GM19438 (cell line): Measurements from ENCODE around the gene PBXIP1.
"Not testable (repeated sequence)": the region's sequence is repeated elsewhere in the genome, so short reads cannot be mapped to it uniquely, and the experiment has no call there.

ENCODE experiments used
- ATAC-seq: cut with Tn5 transposase; IDR thresholded peaks from one replicate; pipeline ENCODE4 v1.9.1; 2021; ENCODE audit warnings: low read depth; ENCODE audit not compliant: unreplicated experiment

Gene PBXIP1

GRCh38 chr1:154940213-154940560, 15.7 kb downstream of the PBXIP1 start:
- ATAC-seq = no peak

- ATAC-seq = no peak
Measured at GRCh38 chr1:154938604-154939399, 17.1 kb downstream of the PBXIP1 start.

GRCh38 chr1:154937988-154938386, 17.9 kb downstream of the PBXIP1 start:
- no peak for ATAC-seq

GRCh38 chr1:154937085-154937987, 18.6 kb downstream of the PBXIP1 start:
- peak; percentile 54 for ATAC-seq

- peak; percentile 71 for ATAC-seq
Measured at GRCh38 chr1:154936555-154937084, 19.3 kb downstream of the PBXIP1 start, which contains the start of gene PMVK. PMVK (minus strand) TSS chr1:154936719; CDS start chr1:154936685, 34 bp downstream.

- no peak for ATAC-seq
Measured at GRCh38 chr1:154935749-154936554, 19.9 kb downstream of the PBXIP1 start.

- ATAC-seq = no peak
Measured at GRCh38 chr1:154934358-154934948, 21.4 kb downstream of the PBXIP1 start.

GRCh38 chr1:154931940-154932487, 23.9 kb downstream of the PBXIP1 start:
- no peak for ATAC-seq

GRCh38 chr1:154926201-154926600, 29.7 kb downstream of the PBXIP1 start:
- ATAC-seq = no peak

GRCh38 chr1:154925335-154926170, 30.3 kb downstream of the PBXIP1 start:
- ATAC-seq = no peak

GRCh38 chr1:154923695-154924094, 32.2 kb downstream of the PBXIP1 start:
- no peak for ATAC-seq

GRCh38 chr1:154913273-154913672, 42.6 kb downstream of the PBXIP1 start:
- no peak for ATAC-seq

GRCh38 chr1:154912755-154913154, 43.1 kb downstream of the PBXIP1 start:
- no peak for ATAC-seq

GRCh38 chr1:154911691-154912550, 44.0 kb downstream of the PBXIP1 start:
- no peak for ATAC-seq

- ATAC-seq = no peak
Measured at GRCh38 chr1:154910851-154911250, 45.0 kb downstream of the PBXIP1 start.

GRCh38 chr1:154908937-154909336, 47.0 kb downstream of the PBXIP1 start:
- no peak for ATAC-seq

GRCh38 chr1:154908129-154908528, 47.8 kb downstream of the PBXIP1 start:
- not testable (repeated sequence) for ATAC-seq

- ATAC-seq = no peak
Measured at GRCh38 chr1:154906621-154907081, 49.2 kb downstream of the PBXIP1 start.
